K562 (cell line): Measurements from ENCODE around the gene DPY19L3. TPM values are rescaled to one million over a fixed set of nuclear protein-coding genes. Genes with fewer than 3 reads are reported as not detected.

Experiments used
- CCAR2 ChIP-seq: fragments of 200-400 bp; formaldehyde crosslinking; IDR thresholded peaks from 2 replicates; pipeline ENCODE4 v1.6.1; 2017; ENCODE audit warnings: mild to moderate bottlenecking, low read depth, low read length
- FOXJ2 ChIP-seq: fragments of 200-800 bp; sonication (Bioruptor generic); IDR thresholded peaks from 2 replicates; pipeline ENCODE4 v1.6.1; 2016; ENCODE audit warnings: missing genetic modification characterization, missing compliant biosample characterization
- FOXK2 ChIP-seq, 2 experiments: fragments of 450-650 bp; IDR thresholded peaks in 1 of 2; conservative IDR thresholded peaks in 1 of 2; 2 replicates each; pipeline ENCODE4 v1.6.1; 2016; ENCODE audit warnings: low read depth in 2 of 2, mild to moderate bottlenecking in 1 of 2
- GATAD2B ChIP-seq: fragments of 450-650 bp; IDR thresholded peaks from 2 replicates; pipeline ENCODE4 v1.6.1; 2017; ENCODE audit warnings: mild to moderate bottlenecking, borderline replicate concordance
- JUN ChIP-seq, 2 experiments: sonication (generic) in 1 of 2; formaldehyde crosslinking in 1 of 2; IDR thresholded peaks; 2 replicates each; pipeline versions ENCODE4 v1.6.1 to v1.8.0; 2012 to 2022; ENCODE audit warnings: borderline replicate concordance in 2 of 2, mild to moderate bottlenecking in 2 of 2, improper control_type of control experiment in 1 of 2, low read depth in 1 of 2, low read length in 1 of 2, missing genetic modification reagents in 1 of 2
- MTF1 ChIP-seq: fragments of 250-450 bp; sonication (Bioruptor Pico); IDR thresholded peaks from 2 replicates; pipeline ENCODE4 v1.9.0; 2021; ENCODE audit warnings: moderate library complexity, mild to moderate bottlenecking, inconsistent platforms, borderline replicate concordance
- NFRKB ChIP-seq: fragments of 450-650 bp; IDR thresholded peaks from 2 replicates; pipeline ENCODE4 v1.6.1; 2016; ENCODE audit warnings: low read depth
- POLR2A ChIP-seq: fragments of 450-650 bp; conservative IDR thresholded peaks from 2 replicates; pipeline ENCODE4 v1.6.1; 2016
- PPARD ChIP-seq: fragments of 250-450 bp; sonication (Bioruptor Pico); IDR thresholded peaks from 2 replicates; pipeline ENCODE4 v1.8.0; 2022; ENCODE audit warnings: inconsistent platforms, mild to moderate bottlenecking, moderate library complexity
- SMAD3 ChIP-seq: fragments of 450-650 bp; formaldehyde crosslinking; conservative IDR thresholded peaks from 2 replicates; pipeline ENCODE4 v1.4.0; 2020; ENCODE audit warnings: mild to moderate bottlenecking
- polyA plus RNA-seq, 8 experiments: library from polyadenylated mRNA; depleted of rRNA in 4 of 8; stranded (reverse) in 5 of 8; unstranded in 3 of 8; fragments of >200 nt; fragmentation: Nextera tagmentation in 2 of 8; fragmentation: Illumina TruSeq in 1 of 8; extraction: Ambion mirVana in 2 of 8; extraction: Trizol in 1 of 8; gene quantifications; 2 replicates each; pipeline versions ENCODE4 v1.2.1 to v1.2.3, GENCODE V29; 2011 to 2014; ENCODE audit warnings: inconsistent platforms in 1 of 8, missing spikeins in 1 of 8
- total RNA-seq, 7 experiments: library from RNA; depleted of rRNA in 6 of 7; stranded (reverse); fragments of >200 nt in 6 of 7; fragmentation: Illumina TruSeq in 2 of 7; extraction: Trizol in 2 of 7; gene quantifications; 2 replicates each; pipeline versions ENCODE4 v1.2.1 to v1.2.3, GENCODE V29; 2011 to 2021; ENCODE audit warnings: low replicate concordance in 1 of 7
- TF ChIP-seq, protein P1 (sequence below): fragments of 450-650 bp; IDR thresholded peaks from 2 replicates; pipeline ENCODE4 v1.6.1; 2017; ENCODE audit warnings: mild to moderate bottlenecking, moderate library complexity
- TF ChIP-seq, protein P2 (sequence below): fragments of 250-450 bp; sonication (Bioruptor Pico); IDR thresholded peaks from 2 replicates; pipeline ENCODE4 v1.4.0; 2020
- TF ChIP-seq, protein P3 (sequence below): IDR thresholded peaks from 2 replicates; pipeline ENCODE4 v1.6.1; 2014; ENCODE audit warnings: antibody characterized with exemption
- TF ChIP-seq, protein P4 (sequence below): fragments of 450-650 bp; IDR thresholded peaks from 2 replicates; pipeline ENCODE4 v1.6.1; 2016; ENCODE audit warnings: borderline replicate concordance
- TF ChIP-seq, protein P5 (sequence below): fragments of 450-650 bp; formaldehyde crosslinking; IDR thresholded peaks from 2 replicates; pipeline ENCODE4 v1.4.0; 2020; ENCODE audit warnings: mild to moderate bottlenecking, moderate library complexity
- TF ChIP-seq, protein P6 (sequence below), 2 experiments: IDR thresholded peaks; 2 replicates each; pipeline ENCODE4 v1.6.1; 2012; ENCODE audit warnings: improper control_type of control experiment in 2 of 2, low read depth in 2 of 2, low read length in 2 of 2, borderline replicate concordance in 1 of 2

DPY19L3 gene
- total and polyA plus RNA-seq, 9 of the 15 experiments (the other 6 are each of a cell fraction or from before 2014, with no cell fraction given): 4.7 to 39.2 (median 22.0) TPM

DNA sequence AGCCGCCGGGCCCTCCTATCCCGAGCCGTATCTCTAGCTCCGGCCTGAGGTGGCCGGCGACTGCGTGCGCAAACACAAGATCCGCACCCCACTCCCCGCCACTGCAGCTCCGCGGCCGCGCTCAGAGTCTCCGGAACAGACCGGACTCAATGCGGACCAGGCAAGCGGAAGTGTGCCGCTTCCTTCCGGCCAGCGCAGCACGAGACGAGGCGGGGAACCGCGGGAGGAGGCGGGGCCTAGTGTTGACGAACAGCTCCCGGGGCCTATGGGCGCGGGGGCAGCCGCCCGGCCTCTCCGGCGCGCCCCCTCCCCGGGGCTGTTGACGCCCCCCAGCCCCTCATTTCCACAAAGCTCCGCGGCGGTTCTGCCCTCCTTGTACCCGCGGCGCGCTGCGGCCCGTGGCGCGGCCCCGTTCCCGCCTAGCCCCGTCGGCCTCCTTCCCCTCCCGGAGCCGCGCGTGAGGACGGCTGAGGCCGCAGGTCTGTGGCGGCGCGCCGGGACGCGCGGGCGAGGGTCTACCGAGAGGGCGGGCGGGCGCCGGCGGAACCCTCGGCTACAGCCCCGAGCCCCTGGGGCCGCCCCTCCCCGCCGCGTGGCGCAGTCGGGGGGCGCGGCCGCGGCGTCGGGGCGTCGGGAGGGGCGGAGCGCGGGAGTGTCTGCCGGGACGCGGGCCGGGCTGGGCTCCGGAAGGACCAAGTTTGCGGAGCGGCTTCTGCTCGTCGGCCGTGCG, at the start of gene DPY19L3 (continued):
- TF ChIP-seq, protein P1, sequence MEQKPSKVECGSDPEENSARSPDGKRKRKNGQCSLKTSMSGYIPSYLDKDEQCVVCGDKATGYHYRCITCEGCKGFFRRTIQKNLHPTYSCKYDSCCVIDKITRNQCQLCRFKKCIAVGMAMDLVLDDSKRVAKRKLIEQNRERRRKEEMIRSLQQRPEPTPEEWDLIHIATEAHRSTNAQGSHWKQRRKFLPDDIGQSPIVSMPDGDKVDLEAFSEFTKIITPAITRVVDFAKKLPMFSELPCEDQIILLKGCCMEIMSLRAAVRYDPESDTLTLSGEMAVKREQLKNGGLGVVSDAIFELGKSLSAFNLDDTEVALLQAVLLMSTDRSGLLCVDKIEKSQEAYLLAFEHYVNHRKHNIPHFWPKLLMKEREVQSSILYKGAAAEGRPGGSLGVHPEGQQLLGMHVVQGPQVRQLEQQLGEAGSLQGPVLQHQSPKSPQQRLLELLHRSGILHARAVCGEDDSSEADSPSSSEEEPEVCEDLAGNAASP: no peak
- no peak for TF ChIP-seq CCAR2
- no peak for TF ChIP-seq PPARD
- TF ChIP-seq NFRKB: 0 out of 2 replicates have a peak, but pooled peaks have one; percentile 45
- TF ChIP-seq FOXJ2: peak; percentile 60; the same call in 1 of the 2 replicates
- TF ChIP-seq MTF1: no peak
- 0 out of 2 replicates have a peak, but pooled peaks have one; percentile 32 for TF ChIP-seq SMAD3 (CRISPR knock-in tag)
- TF ChIP-seq, protein P2, sequence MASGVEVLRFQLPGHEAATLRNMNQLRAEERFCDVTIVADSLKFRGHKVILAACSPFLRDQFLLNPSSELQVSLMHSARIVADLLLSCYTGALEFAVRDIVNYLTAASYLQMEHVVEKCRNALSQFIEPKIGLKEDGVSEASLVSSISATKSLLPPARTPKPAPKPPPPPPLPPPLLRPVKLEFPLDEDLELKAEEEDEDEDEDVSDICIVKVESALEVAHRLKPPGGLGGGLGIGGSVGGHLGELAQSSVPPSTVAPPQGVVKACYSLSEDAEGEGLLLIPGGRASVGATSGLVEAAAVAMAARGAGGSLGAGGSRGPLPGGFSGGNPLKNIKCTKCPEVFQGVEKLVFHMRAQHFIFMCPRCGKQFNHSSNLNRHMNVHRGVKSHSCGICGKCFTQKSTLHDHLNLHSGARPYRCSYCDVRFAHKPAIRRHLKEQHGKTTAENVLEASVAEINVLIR: no peak
- TF ChIP-seq, protein P3, sequence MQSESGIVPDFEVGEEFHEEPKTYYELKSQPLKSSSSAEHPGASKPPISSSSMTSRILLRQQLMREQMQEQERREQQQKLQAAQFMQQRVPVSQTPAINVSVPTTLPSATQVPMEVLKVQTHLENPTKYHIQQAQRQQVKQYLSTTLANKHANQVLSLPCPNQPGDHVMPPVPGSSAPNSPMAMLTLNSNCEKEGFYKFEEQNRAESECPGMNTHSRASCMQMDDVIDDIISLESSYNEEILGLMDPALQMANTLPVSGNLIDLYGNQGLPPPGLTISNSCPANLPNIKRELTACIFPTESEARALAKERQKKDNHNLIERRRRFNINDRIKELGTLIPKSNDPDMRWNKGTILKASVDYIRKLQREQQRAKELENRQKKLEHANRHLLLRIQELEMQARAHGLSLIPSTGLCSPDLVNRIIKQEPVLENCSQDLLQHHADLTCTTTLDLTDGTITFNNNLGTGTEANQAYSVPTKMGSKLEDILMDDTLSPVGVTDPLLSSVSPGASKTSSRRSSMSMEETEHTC: peak; percentile 64
- TF ChIP-seq, protein P4, sequence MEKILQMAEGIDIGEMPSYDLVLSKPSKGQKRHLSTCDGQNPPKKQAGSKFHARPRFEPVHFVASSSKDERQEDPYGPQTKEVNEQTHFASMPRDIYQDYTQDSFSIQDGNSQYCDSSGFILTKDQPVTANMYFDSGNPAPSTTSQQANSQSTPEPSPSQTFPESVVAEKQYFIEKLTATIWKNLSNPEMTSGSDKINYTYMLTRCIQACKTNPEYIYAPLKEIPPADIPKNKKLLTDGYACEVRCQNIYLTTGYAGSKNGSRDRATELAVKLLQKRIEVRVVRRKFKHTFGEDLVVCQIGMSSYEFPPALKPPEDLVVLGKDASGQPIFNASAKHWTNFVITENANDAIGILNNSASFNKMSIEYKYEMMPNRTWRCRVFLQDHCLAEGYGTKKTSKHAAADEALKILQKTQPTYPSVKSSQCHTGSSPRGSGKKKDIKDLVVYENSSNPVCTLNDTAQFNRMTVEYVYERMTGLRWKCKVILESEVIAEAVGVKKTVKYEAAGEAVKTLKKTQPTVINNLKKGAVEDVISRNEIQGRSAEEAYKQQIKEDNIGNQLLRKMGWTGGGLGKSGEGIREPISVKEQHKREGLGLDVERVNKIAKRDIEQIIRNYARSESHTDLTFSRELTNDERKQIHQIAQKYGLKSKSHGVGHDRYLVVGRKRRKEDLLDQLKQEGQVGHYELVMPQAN: no peak; the same call in 1 of the 2 replicates
- TF ChIP-seq FOXK2 (conservative IDR thresholded peaks at IDR 0.05 in 1 of 2, IDR thresholded peaks at IDR 0.05 in 1 of 2; ENCODE audit: low read depth in 2 of 2): peak in 1 of 2 experiments; percentile 75; a peak in 3 of 4 replicates
- TF ChIP-seq GATAD2B: peak; percentile 94
- TF ChIP-seq POLR2A: peak; percentile 93
- TF ChIP-seq, protein P5, sequence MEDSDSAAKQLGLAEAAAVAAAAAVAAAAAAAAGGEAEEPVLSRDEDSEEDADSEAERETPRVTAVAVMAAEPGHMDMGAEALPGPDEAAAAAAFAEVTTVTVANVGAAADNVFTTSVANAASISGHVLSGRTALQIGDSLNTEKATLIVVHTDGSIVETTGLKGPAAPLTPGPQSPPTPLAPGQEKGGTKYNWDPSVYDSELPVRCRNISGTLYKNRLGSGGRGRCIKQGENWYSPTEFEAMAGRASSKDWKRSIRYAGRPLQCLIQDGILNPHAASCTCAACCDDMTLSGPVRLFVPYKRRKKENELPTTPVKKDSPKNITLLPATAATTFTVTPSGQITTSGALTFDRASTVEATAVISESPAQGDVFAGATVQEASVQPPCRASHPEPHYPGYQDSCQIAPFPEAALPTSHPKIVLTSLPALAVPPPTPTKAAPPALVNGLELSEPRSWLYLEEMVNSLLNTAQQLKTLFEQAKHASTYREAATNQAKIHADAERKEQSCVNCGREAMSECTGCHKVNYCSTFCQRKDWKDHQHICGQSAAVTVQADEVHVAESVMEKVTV: no peak
- no peak for TF ChIP-seq JUN (IDR thresholded peaks at IDR 0.05; ENCODE audit: borderline replicate concordance, low read depth, low read length)
- TF ChIP-seq JUN (CRISPR knock-in tag; IDR thresholded peaks at IDR 0.05; ENCODE audit: borderline replicate concordance): no peak
- TF ChIP-seq, protein P6, sequence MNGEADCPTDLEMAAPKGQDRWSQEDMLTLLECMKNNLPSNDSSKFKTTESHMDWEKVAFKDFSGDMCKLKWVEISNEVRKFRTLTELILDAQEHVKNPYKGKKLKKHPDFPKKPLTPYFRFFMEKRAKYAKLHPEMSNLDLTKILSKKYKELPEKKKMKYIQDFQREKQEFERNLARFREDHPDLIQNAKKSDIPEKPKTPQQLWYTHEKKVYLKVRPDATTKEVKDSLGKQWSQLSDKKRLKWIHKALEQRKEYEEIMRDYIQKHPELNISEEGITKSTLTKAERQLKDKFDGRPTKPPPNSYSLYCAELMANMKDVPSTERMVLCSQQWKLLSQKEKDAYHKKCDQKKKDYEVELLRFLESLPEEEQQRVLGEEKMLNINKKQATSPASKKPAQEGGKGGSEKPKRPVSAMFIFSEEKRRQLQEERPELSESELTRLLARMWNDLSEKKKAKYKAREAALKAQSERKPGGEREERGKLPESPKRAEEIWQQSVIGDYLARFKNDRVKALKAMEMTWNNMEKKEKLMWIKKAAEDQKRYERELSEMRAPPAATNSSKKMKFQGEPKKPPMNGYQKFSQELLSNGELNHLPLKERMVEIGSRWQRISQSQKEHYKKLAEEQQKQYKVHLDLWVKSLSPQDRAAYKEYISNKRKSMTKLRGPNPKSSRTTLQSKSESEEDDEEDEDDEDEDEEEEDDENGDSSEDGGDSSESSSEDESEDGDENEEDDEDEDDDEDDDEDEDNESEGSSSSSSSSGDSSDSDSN (IDR thresholded peaks at IDR 0.05; ENCODE audit: borderline replicate concordance in 1 of 2, low read depth in 2 of 2, low read length in 2 of 2): peak; percentile 92 to 98; a peak in 3 of 4 replicates
